Right renal pelvis (tissue), 4 donors: ENCODE results near the gene POLA1. TPM values are rescaled to one million over a fixed set of nuclear protein-coding genes. Genes with fewer than 3 reads are reported as not detected.

Experiments
- DNase-seq, 4 donors: peaks; one replicate each; pipeline ENCODE4 v3.0.0-alpha.2; 2013; ENCODE audit warnings: low read depth in 4 of 4, low spot score in 3 of 4, missing footprints in 1 of 4
- polyA plus RNA-seq, 4 donors: library from polyadenylated mRNA; unstranded; fragments of 120-200 nt; gene quantifications; one replicate each; pipeline ENCODE4 v1.2.1, GENCODE V29; 2013; ENCODE audit not compliant: insufficient read length in 4 of 4

POLA1 gene
- polyA plus RNA-seq, 4 donors = 15.4 to 18.9 (median 18.4) TPM

DNA sequence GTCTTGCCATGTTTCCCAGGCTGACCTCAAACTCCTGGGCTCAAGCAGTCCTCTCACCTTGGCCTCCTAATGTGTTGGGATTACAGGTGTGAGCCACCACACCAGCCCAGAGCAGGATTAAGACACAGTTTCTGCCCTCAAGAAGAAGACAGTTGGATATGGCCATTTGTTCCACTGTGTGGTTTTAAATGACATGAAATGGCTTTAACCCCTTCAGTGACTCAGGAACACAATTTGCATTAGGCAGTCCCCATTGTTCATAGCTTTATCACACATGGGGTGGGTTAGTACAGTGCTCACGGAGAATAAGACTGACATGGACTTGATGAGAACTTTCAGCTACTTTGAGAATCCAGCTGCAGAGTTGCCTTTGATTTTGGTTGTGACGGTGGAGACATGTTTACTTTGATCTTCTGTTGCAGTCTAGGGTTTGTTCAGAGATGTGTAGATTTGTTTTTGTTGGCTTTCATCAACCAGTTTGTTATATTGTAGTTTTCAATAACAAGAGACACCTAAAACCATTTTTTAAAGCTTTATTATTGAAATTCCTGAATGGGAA is 261.7 kb downstream of the POLA1 start:
- no peak for DNase-seq

DNA sequence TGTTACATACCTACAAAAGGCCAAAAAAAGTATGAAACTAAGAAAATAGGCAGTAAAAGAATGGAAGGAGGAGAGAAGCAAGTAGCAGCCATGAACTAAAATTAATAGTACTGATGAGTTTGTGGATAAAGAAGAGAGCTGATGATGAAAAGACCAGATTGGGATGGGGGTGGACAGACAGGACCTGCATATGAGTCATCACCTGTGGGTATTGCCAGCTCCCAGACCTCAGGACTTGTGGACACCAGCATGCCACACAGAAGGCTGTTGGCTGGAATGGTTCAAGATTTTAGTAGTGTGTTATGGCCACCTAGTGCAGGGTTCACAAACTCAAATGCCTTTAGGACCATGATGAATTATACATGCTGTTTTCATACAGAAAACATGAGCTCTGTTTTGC is 263.1 kb downstream of the POLA1 start:
- no peak for DNase-seq

DNA sequence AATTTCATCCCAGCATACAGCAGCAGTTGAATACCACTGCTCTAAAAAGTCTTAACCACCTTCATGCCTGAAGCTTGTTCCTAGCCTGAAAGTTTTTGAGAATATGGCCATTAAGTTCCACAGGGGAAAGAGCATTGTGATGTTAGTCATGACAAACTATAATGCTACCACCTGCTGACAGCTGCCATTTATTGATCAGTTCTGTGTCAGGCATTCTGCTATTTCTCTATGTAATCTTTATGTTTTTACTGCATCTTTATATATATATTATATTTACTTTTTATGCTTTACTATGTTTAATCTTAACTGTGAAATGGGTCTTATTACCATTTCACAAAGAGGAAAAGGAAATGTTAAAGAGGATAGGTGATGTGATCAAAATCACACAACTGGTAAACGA is 268.1 kb downstream of the POLA1 start:
- no peak for DNase-seq

DNA sequence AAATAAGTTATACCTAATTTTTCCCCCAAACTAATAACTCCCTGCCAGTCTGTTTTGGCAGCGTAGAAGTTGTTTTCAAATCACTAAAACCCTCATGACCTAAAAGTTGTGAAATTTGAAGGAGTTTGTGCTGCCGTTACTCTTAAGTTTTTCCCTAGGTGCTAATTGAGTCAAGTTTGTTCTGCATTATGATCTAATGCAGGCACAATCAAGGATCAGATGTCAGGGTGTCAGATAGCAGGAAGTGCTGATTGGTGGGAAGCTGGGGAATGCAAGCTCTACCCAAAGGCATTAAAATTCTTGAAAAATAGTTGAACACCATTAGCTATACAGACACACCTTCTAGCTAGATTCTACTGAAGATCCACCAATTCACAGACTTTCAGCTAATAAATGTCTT is 270.1 kb downstream of the POLA1 start:
- DNase-seq = no peak

DNA sequence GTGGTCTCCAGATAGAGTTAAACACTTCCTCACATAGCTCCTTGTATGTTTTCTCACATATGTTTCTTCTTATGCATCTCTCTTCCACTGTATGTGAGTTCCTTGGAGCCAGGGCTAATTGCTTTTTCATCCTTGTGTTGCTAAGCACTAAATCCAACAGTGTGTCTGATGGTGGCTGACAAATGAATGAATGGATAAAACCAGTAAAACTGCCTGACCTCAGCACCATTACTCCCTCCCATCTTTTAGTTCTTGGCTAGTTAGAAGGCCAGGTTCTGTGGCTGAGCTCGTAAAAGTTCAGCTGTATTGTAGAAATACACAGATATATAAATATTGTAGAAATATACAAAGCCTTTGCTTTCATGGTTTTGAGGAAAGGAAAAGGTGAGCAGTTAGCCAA is 271.7 kb downstream of the POLA1 start:
- DNase-seq = no peak

DNA sequence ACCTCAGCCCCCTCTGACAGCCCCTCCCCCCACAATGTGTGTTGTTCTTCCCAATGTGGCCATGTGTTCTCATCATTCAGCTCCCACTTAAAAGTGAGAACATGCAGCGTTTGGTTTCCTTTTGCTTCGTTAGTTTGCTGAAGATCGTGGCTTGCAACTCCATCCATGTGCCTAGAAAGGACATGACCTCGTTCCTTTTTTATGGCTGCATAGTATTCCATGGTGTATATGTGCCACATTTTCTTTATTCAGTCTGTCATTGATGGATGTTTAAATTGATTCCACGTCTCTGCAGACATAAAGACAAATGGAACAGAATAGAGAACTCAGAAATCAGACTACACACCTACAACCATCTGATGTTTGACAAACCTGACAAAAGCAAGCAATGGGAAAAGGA is 276.1 kb downstream of the POLA1 start:
- no peak for DNase-seq

DNA sequence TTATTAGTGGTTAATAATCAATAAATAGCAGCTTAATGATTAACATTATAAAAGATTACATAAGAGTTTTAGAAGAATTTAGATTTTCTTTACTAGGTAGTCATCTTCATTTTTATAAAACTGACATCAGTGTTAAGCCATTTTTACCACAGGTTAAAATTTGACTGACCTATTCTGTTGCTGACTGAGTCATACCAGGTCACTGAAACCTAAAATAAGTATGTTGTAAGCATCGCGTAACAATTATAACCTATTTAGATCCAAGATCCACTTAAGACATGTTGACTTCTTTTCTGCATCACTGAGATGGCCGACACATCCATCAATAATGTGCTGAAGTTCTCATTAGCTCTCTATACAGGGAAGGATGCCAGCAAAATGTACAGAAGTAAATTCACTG is 285.4 kb downstream of the POLA1 start:
- DNase-seq = no peak

DNA sequence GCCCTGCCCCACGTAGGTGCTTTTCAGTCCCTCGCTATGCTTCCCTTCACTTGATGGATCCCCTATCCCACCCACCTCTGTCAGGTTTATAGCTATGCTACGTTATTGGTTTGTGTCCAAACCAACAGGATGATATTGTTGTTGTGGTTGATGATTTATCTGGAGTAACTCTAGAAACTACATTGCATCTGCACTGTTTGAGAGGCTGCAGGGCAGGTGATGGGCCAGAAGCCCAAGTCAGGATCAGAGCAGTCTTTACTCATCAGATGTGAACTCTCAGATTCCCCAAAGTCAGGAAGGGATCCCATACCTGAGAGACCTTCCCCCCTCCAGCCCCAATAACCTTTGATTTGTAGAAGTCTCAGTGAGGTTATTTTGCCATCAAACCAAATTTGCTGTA is 287.3 kb downstream of the POLA1 start:
- no peak for DNase-seq

DNA sequence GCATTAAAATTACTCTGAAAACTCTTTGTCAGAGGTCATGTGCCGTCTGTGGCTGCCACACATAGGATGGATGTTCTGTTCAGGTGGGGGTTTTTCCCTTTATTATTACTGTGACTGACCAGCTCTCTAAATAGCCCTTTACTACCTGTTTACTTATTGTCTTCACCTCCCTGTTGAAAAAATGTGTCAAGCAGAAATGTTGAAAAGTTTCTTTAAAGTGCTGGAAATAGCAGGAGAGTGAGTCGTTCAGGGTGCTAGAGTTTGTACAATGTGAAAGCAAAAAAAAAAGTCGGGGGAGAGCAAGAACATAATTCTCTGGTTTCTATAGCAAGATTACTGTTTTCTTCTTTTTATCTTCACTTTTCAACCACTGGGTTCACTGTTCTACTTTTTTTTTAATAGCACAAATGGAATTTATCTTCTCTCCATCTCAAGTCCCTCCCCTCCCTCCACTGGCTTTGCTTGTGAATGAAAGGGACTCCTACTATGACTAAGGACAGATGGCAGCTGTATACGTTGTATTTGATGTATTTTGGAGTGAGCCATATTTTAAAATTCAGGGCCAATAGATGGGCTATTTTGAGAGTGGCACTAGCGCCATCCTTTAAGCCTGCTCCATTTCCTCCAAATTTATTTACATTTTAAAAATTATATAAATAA is 288.7 kb downstream of the POLA1 start:
- no peak for DNase-seq

DNA sequence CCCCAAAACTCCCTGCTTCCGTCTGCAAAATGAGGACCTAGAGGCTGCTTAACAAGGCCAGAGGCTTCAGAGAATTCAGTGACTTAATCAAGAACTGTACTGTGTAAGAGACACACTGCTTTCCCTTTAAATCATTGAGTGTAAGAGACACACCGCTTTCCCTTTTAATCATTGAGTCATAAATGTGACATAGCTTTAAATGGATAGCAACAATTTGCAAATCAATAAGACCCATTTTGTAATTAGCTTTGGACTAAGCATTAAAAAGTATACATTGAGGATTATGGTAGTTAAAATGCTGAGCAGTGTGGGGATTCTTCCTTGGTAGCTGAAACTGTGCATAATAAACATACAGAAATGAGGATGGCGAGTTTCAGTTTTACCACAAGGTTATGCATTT is 290.2 kb downstream of the POLA1 start:
- no peak for DNase-seq

DNA sequence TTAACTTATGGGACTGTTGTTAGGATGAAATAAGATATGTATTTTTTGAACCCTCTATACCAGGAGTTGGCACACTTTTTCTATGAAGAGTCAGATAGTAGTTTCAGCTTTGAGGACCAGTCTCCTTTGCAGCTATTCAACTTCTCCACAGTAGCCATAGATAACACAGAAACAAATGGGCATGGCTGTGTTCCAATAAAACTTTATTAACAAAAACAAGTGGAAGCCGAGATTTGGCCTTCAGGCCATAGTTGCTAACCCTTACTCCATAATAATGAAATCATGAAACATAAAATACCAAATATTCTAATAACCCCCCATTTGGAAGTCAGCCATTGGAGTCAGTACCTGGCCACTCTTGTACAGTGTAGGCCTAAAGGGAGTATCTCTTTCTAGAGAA is 291.4 kb downstream of the POLA1 start:
- DNase-seq = no peak

DNA sequence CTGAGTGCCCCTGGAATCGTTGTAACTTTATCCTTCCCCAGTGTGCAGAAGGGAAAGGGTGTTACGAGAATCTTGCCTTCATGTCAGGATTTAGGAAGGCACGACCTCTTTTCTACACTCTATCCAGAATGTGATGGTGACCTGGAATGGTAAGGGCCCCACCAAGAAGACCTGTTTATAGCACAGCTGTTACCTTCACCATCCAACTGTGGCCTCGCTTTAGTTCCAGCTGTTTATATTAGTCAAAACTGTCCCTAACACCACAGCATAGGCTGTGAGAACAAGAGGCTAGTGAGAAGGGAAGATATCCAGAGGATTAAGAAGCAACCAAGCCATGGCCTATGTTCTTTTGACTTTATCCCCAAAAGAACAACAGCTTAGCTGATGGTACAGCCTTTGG is 294.0 kb downstream of the POLA1 start:
- DNase-seq = no peak

DNA sequence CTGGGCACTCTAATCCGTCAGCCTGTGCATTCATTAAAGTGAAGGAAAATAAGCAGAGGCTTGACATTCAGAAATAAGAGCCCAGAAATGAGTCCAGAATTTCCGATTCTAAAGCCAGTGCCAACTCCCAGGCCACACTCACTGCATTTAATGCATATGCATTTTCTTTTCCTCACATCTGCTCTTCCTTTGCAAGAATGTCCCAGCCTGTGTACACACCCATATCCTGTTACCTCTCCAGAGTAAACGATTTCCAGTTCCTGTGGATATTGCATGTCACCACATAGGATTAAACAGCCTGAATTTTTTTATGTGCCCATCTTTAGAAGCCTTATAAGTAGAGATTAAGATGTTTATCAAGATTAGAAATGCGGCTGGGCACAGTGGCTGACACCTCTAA is 294.6 kb downstream of the POLA1 start:
- no peak for DNase-seq

DNA sequence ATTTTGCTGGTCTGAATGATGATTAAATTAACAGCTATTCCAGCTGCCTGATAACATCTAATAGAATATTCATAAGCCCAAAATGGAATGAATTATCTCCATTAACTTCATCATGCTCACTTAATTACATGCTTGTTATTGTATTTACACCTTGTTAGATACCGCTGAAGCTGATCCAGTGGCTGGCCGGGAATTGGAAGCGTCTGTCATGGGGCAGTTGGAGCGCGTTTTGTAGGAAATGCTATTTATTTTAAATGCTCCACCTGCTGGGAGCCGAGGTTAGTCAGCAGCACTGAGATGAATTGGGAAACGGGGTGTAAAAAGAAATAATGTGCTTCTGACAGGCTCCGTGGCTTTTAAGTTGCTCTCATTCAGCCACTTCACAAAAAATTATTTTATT is 296.8 kb downstream of the POLA1 start:
- no peak for DNase-seq

DNA sequence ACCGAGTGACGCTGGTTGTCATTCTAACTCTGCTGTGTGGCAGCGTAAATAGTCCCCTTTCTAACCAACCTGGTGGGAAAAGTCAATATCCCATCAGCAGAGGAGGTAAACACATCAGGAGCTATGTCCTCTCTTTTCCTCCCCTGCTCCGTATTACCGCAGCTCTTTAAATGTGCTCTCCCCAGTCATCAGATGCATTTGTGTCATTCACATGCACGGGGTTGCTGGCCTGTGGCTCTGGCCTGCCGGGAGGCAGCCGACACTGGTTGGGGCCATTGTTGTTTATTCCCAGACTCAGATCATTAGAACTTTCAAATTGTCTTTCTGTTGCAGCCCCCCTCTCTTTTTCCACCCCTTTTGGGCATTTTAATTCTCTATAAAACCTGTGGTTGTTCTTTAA is 300.2 kb downstream of the POLA1 start:
- DNase-seq = no peak

DNA sequence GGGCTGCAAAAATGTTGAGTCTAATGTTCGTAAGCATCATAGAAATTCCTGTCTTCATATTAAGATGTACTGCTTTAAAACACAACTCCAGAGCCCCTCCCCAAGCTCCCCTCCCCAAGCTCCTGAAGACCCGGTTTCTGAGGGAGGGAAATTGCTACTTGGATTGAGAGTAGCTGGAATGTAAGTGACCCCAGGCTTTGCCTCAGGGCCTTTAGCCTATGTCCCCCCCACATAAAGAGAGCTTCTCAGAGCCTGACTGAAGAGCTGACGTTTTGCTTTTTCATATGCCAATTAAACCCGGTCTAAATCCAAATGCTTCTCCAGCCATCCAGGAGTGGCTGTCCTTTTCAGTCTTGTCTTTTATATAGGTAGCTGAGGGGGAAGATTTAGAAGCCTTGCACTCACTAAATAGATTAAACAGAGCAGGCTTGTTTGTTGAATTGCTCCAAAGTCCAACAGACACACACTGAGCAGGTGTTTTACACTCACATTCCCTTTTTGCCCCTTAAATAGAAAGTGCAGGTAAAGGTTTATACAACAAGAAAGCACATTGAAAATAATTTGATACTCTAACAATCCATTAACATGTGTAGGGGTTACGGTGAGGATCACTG is 302.5 kb downstream of the POLA1 start:
- DNase-seq = no peak

DNA sequence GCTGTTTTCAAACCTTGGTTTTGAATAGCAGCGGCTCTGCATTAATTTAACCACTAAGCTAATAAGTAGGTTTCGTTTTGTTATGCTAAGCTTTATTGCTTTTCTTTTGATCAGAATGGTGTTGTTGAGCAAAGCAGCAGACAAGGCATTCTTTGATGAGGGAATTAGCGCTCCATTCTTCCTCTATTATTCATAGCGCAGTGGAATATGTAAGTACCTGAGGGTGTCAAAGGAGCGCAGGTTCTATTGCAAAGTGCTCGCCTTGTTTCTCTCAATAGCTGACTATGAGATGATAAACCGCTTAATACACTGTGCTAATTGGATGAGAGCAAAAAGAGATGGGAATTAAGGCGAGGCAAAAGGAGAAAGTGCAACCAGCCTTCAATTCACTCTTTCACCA is 305.8 kb downstream of the POLA1 start:
- DNase-seq = no peak

DNA sequence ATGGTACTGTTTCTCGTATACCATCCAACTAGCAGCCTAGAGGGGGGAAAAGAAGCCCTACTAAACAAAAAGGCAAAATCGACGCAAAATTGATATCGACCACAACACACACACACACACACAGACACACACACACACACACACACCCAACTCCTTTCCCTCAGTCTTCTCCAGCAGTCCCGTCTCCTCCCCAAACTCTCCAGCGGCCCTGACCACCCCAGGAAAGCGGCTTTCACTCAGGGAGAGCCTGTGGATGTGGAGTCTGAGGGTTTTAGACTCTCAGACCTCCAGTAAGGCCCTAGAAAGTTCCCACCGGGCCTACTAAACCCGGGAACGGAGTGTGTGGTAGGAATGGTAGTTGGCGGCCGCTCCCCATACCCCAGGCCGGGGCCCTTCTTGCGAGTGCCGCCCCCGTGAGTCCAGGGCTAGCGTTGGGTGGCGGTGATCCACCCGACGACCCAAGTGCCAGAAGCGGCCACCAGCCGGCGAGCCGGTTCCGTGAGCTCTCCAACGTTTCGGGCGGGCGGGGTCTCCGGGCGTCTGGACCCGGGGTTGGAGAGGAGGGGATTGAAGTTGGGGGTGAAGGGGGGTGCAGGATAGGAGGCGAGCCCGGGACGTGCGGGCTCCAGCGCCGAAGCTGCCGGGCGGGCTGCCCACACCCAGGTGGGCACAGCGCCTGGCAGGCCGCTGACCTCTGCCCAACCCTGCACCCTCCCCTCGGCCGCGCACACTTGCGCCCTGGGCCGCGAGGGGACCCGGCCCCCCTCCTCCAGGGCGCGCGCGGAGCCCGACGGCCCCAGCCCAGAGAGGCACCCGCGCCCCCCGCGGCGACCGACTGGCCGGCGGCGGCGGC is 308.3 kb downstream of the POLA1 start:
- DNase-seq = no peak

DNA sequence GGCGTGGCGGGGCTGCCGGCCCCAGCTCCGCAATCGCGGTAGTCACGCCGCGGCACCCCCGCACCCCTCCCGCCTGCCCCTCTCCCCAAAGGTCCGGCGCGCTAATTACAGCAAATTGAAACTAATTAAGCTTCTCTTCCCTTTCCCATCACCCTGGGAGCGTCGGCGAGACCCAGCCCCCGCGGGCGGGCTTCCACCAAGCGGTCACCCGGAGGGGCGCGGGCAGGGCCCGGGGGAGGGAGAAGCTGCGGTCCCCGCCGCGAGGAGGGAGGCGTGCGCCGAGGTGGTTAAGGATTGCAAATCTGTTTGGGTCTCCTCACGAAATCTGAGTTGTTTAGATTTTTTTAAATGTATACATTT is 308.9 kb downstream of the POLA1 start:
- DNase-seq = no peak

DNA sequence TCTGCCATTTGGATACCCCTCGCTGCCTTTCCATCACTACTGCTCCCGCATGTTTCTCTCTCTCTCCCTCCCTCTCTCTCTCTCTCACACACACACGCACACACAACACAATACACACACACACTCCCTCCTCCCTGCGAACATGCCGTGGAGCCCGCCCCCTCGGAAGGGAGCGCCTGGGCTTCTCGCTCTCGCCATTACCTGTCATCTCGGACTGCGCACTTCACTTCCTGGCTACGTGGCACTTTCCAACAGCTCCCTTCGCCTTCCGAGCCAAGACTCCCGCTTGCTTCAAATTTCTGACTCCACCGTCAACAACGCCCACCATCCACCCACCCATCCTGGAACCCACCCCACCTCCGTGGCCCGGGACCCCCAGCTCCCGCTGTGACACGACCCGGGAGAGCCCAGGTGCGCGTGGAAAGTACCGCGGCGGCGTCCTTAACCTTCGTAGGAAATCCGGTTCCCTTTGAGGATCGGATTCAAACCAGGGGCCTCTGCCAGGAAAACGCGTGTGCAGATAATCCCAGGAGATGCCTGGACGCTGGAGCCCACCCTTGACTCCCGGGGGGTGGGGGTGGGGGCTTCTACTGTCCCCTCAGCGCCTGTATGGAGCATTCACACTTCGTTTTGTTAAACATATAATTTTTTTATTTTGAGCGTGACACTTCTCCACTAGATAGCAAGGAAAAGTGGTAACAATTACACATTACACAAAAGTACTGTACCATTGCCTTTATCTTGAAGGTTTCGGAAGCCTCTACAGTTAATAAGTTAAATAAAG is 309.5 kb downstream of the POLA1 start:
- DNase-seq = no peak

DNA sequence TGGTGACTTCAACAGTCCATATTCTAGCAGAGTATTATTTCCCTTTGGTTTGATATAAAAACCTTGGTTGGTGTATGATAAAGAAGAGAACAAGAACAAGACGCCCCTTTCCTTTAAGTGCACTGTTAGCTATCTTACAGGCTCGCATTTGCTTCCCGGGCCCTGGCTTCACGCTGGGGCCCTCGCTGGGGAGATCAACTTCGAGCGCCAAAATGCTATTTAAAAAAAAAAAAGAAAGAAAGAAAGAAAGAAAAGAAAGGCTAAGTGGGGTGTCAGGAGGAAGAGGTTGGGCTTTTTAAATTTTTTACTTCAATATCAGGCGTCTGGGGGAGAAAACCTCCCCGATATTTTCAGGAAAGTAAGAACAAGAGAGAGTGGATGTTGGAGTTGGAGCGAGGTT is 310.3 kb downstream of the POLA1 start:
- no peak for DNase-seq
